SK-N-MC (cell line): Measurements from ENCODE around the gene ARHGAP9.

ENCODE experiments used
- DNase-seq: peaks from one replicate; pipeline ENCODE4 v3.0.0-alpha.2; 2011; ENCODE audit warnings: low read depth, low spot score
- H3K27ac ChIP-seq: fragments of 200-600 bp; sonication (generic); 2 replicates; pipeline ENCODE4 v1.5.1; 2016; ENCODE audit warnings: mixed run types
- H3K36me3 ChIP-seq: fragments of 200-600 bp; sonication (generic); 2 replicates; pipeline ENCODE4 v1.6.1; 2017; ENCODE audit warnings: antibody characterized with exemption, low read length, mixed read lengths; ENCODE audit not compliant: insufficient read depth
- H3K4me3 ChIP-seq: fragments of 200-600 bp; sonication (generic); 2 replicates; pipeline ENCODE4 v1.5.1; 2016
- H3K9ac ChIP-seq: fragments of 200-600 bp; sonication (generic); 2 replicates; pipeline ENCODE4 v1.8.0; 2017; ENCODE audit warnings: mixed run types, mixed read lengths; ENCODE audit not compliant: insufficient read length
- H3K9me3 ChIP-seq: fragments of 200-600 bp; sonication (generic); 2 replicates; pipeline ENCODE4 v1.6.1; 2017; ENCODE audit warnings: low read depth, mild to moderate bottlenecking, antibody characterized with exemption, low read length, moderate library complexity, mixed read lengths
- EZH2 ChIP-seq: fragments of 200-600 bp; sonication (generic); IDR thresholded peaks from one replicate; pipeline ENCODE4 v1.6.1; 2017; ENCODE audit warnings: antibody characterized with exemption
- FOXP2 ChIP-seq: optimal IDR thresholded peaks from 2 replicates; pipeline ENCODE3; 2011; ENCODE audit warnings: mild to moderate bottlenecking, moderate library complexity; ENCODE audit not compliant: insufficient read depth; ENCODE audit errors: extremely low read length, control extremely low read depth
- POLR2AphosphoS5 ChIP-seq: IDR thresholded peaks from 2 replicates; pipeline ENCODE4 v1.6.1; 2012; ENCODE audit warnings: mild to moderate bottlenecking, low read depth, low read length, borderline replicate concordance

Gene ARHGAP9

GRCh38 chr12:57470970-57471656, 8.6 kb downstream of the ARHGAP9 start:
- Histone ChIP-seq H3K4me3 (no peak overlapping the region), H3K36me3 (no peaks in the 10 kb centered on the region), H3K9me3 (no peaks in the 10 kb centered on the region), H3K27ac (no peak overlapping the region), H3K9ac (no peak overlapping the region)
- TF ChIP-seq EZH2 (no peak), FOXP2 (no peak), POLR2AphosphoS5 (no peak)
- DNase-seq: no peak

GRCh38 chr12:57470286-57470969, 9.2 kb downstream of the ARHGAP9 start:
- Histone ChIP-seq H3K9ac (no peak overlapping the region), H3K4me3 (no peak overlapping the region), H3K27ac (no peak overlapping the region), H3K9me3 (no peaks in the 10 kb centered on the region), H3K36me3 (no peaks in the 10 kb centered on the region)
- TF ChIP-seq POLR2AphosphoS5: no peak
- TF ChIP-seq EZH2: no peak
- no peak for TF ChIP-seq FOXP2
- DNase-seq: no peak

DNA sequence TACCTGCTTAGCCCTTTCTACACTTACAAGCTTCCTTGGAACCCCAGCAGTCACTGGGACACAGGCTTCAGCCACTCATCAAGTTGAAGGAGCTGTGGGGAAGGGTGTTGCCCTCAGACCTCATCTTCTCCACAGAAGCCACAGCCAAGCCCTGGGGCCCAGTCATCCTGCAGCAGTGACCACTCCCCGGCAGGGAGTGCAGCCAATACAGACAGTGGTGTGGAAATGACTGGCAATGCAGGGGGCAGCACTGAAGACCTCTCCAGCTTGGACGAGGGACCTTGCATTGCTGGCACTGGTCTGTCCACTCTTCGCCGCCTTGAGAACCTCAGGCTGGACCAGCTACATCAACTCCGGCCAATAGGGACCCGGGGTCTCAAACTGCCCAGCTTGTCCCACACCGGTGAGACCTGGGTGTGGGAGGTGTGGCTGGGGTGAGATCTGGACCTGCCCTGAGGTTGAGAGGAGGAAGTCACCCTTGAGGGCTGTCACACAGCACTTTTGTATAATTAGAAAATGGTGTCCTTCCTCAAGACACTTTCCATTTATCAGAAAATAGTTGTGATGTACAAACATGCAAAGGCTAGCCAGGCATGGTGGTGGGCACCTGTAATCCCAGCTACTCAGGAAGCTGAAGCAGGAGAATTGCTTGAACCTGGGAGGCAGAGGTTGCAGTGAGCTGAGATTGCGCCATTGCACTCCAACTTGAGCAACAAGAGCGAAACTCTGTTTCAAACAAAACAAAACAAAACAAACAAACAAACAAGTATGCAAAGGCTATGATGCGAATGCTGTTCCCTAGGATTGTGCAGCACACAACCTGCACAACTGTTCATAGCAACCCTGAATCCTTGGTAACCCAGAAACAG, 10.1 kb downstream of the ARHGAP9 start:
- Histone ChIP-seq H3K9ac (no peak overlapping the region), H3K9me3 (no peaks in the 10 kb centered on the region), H3K36me3 (no peaks in the 10 kb centered on the region), H3K4me3 (no peak overlapping the region), H3K27ac (no peak overlapping the region)
- DNase-seq: no peak
- TF ChIP-seq POLR2AphosphoS5 (no peak), EZH2 (no peak), FOXP2 (no peak)

GRCh38 chr12:57467915-57468314, 11.8 kb downstream of the ARHGAP9 start:
- H3K9me3 ChIP-seq: no peaks in the 10 kb centered on the region
- H3K27ac ChIP-seq: no peak overlapping the region
- no peaks in the 10 kb centered on the region for H3K36me3 ChIP-seq
- no peak overlapping the region for H3K9ac ChIP-seq
- TF ChIP-seq EZH2: no peak
- no peak for TF ChIP-seq POLR2AphosphoS5
- TF ChIP-seq FOXP2: no peak
- no peak for DNase-seq
- H3K4me3 ChIP-seq: no peak overlapping the region

DNA sequence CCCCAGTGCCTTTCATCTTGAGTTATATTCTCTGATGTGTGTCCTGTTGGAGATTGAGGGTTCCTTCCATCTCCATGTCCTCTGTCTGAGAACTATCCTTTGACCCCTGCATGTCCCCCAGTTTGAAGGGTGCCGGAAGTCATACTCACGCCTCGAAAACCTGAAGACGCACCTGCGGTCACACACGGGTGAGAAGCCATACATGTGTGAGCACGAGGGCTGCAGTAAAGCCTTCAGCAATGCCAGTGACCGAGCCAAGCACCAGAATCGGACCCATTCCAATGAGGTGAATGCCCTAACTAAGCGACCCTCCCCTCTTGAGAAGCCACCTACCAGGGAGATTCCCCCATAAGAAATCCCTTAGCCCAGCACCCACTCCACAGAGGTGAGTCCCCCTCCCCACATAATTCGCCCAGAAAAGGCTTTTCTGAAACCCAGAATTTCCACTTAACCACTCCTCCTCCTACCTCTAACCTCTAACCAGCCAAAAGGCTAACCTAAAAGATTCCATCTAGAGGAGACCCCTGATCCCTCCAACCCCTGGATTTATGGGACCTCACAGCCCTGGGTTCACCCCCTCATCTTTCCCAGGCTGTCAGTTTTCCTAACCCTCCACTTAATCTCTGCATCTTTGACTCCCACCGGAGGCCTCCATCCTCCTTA, 12.3 kb downstream of the ARHGAP9 start:
- TF ChIP-seq POLR2AphosphoS5: no peak
- no peak for TF ChIP-seq FOXP2
- TF ChIP-seq EZH2: no peak
- Histone ChIP-seq H3K4me3 (no peak overlapping the region), H3K36me3 (no peaks in the 10 kb centered on the region), H3K9me3 (no peaks in the 10 kb centered on the region), H3K9ac (no peak overlapping the region), H3K27ac (no peak overlapping the region)
- no peak for DNase-seq

DNA sequence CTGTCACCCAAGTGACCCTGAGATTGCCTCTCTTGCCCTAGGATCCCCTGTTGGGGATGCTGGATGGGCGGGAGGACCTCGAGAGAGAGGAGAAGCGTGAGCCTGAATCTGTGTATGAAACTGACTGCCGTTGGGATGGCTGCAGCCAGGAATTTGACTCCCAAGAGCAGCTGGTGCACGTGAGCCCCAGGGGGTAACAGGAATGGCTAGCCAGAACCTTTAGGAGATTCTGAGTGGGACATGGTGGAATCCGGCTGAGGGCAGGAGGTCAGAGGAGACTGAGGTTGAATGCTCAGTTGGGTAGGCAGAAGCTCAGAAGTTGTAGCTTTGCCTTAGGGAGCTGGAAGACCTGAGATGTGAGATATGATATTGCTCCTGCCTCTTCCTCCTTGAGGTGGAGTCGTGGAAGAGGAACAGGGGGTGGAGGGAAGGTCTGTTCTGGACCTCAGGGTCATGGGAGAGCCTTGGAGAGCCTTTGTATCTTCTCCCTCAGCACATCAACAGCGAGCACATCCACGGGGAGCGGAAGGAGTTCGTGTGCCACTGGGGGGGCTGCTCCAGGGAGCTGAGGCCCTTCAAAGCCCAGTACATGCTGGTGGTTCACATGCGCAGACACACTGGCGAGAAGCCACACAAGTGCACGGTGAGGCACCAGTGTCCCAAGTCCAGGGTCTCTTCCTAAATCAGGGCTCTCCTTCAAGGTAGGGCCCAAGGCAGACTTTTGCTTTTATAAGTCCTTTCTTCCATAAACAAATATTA, 13.7 kb downstream of the ARHGAP9 start:
- H3K36me3 ChIP-seq: no peaks in the 10 kb centered on the region
- H3K27ac ChIP-seq: no peak overlapping the region
- no peak overlapping the region for H3K4me3 ChIP-seq
- TF ChIP-seq EZH2: no peak
- no peak for TF ChIP-seq POLR2AphosphoS5
- no peak for TF ChIP-seq FOXP2
- no peak overlapping the region for H3K9ac ChIP-seq
- DNase-seq: no peak
- no peaks in the 10 kb centered on the region for H3K9me3 ChIP-seq

DNA sequence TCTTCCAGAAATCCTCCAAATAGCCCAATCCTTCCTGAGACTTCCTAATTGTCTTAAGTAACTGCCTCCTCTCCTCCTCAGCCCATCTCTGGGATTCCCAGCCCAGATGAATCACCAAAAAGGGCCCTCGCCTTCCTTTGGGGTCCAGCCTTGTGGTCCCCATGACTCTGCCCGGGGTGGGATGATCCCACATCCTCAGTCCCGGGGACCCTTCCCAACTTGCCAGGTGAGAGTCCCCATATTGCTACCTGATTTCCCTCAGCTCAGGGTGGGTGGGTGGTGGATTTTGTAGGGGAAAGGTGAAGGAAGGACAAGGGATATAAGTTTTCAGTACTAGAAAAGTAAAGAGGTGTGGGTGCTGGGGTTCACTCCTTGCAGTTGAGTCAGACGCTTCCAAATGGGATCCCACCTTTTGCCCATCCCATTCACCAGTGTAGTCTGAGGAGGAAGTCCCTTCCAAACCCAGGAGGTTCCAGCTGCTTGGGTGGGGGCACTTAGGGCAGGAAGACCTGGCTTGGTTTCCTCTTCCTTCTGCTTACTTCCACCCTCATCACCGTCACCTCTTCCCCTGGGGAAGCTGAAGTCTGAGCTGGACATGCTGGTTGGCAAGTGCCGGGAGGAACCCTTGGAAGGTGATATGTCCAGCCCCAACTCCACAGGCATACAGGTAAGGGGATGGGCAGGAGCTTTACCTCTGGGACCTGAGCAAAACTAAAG, 14.5 kb downstream of the ARHGAP9 start:
- Histone ChIP-seq H3K4me3 (no peak overlapping the region), H3K9ac (no peak overlapping the region), H3K36me3 (no peaks in the 10 kb centered on the region), H3K27ac (no peak overlapping the region), H3K9me3 (no peaks in the 10 kb centered on the region)
- TF ChIP-seq EZH2 (no peak), POLR2AphosphoS5 (no peak), FOXP2 (no peak)
- no peak for DNase-seq
